GM18870 (cell line): ENCODE measurements around the gene EDAR.

Experiments
- ATAC-seq: cut with Tn5 transposase; IDR thresholded peaks from one replicate; pipeline ENCODE4 v1.9.1; 2021; ENCODE audit warnings: moderate library complexity; ENCODE audit not compliant: unreplicated experiment

Gene EDAR

GRCh38 chr2:108942231-108942825 lies 46.7 kb downstream of the EDAR start:
- ATAC-seq: no peak

- no peak for ATAC-seq
Measured at GRCh38 chr2:108941767-108942166, 47.3 kb downstream of the EDAR start.

- no peak for ATAC-seq
Measured at GRCh38 chr2:108941161-108941665, 47.8 kb downstream of the EDAR start.

- ATAC-seq: no peak
Measured at GRCh38 chr2:108940156-108940555, 48.9 kb downstream of the EDAR start.

GRCh38 chr2:108938077-108938710 lies 50.8 kb downstream of the EDAR start:
- ATAC-seq: no peak

- ATAC-seq: no peak
Measured at GRCh38 chr2:108937367-108938017, 51.5 kb downstream of the EDAR start.

GRCh38 chr2:108936866-108937265 lies 52.2 kb downstream of the EDAR start:
- ATAC-seq: no peak

- ATAC-seq: no peak
Measured at GRCh38 chr2:108936076-108936864, 52.8 kb downstream of the EDAR start.

GRCh38 chr2:108935271-108935741 lies 53.7 kb downstream of the EDAR start:
- ATAC-seq: no peak

- ATAC-seq: no peak
Measured at GRCh38 chr2:108934583-108935245, 54.3 kb downstream of the EDAR start.

GRCh38 chr2:108934151-108934550 lies 54.9 kb downstream of the EDAR start:
- ATAC-seq: no peak

- no peak for ATAC-seq
Measured at GRCh38 chr2:108933691-108934117, 55.3 kb downstream of the EDAR start.

GRCh38 chr2:108932736-108933332 lies 56.2 kb downstream of the EDAR start:
- ATAC-seq: no peak

- no peak for ATAC-seq
Measured at GRCh38 chr2:108931372-108931771, 57.6 kb downstream of the EDAR start.

GRCh38 chr2:108929807-108930425 lies 59.1 kb downstream of the EDAR start:
- ATAC-seq: no peak

GRCh38 chr2:108928660-108929377 lies 60.2 kb downstream of the EDAR start:
- ATAC-seq: no peak

- no peak for ATAC-seq
Measured at GRCh38 chr2:108927936-108928659, 60.9 kb downstream of the EDAR start.

- no peak for ATAC-seq
Measured at GRCh38 chr2:108927405-108927804, 61.6 kb downstream of the EDAR start.
